ENCODE data around the gene SUN3.
"Not testable (repeated sequence)": the region's sequence is repeated elsewhere in the genome, so short reads cannot be mapped to it uniquely, and the experiment has no call there.

Gene SUN3

DNA sequence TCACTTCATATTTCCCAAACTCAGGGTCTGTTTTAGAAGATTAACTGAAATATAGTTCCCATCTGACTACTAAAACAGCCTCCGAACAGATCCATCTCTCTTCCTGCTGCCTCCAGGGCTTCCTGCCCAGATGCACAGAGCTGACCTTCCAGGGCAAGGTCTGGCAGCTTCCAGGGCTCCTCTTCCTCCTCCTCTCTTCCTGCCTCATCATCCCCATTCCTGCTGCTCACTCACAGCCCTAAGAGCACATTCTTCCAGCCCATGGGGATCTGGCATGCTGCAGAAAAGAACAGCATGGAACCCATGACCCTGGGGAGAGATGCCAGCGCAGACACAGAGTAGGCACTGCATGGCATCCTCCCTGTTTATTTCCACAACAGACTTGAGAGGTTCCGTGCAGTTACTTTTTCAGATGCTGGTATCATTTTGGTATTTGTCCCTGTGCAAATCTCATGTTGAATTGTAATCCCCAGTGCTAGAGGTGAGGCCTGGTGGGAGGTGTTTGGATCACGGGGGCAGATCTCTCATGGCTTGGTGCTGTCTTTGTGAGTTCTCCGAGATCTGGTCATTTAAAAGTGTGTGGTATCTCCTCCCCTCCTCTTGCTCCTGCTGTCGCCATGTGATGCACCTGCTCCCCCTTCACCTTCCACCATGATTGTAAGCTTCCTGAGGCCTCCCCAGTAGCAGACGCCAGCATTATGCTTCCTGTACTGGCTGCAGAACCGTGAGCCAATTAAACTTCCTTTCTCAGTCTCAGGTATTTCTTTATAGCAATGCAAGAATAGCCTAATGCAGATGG, 85.0 kb downstream of the SUN3 start:
- no peaks in the 10 kb centered on the region for H3K9me2 ChIP-seq (ENCODE audit: low read depth, low read length)
- H3K9ac ChIP-seq (ENCODE audit: low read length), result no peak overlapping the region
- no peaks in the 10 kb centered on the region for H3K4me1 ChIP-seq (ENCODE audit: insufficient read depth, low read length, severe bottlenecking)
- no peak overlapping the region for H3K27ac ChIP-seq (ENCODE audit: low read depth, low read length, poor library complexity, severe bottlenecking)
- no peaks in the 10 kb centered on the region for H3F3A ChIP-seq (ENCODE audit: insufficient read depth, low read length)
- H3K4me3 ChIP-seq (ENCODE audit: low read depth, low read length, poor library complexity, severe bottlenecking), result no peak overlapping the region
- H2AFZ ChIP-seq (ENCODE audit: low read length), result no peak overlapping the region
- TF ChIP-seq EZH2 (IDR thresholded peaks at IDR 0.05; ENCODE audit: borderline replicate concordance, low read length), result no peak
- TF ChIP-seq, protein P1, sequence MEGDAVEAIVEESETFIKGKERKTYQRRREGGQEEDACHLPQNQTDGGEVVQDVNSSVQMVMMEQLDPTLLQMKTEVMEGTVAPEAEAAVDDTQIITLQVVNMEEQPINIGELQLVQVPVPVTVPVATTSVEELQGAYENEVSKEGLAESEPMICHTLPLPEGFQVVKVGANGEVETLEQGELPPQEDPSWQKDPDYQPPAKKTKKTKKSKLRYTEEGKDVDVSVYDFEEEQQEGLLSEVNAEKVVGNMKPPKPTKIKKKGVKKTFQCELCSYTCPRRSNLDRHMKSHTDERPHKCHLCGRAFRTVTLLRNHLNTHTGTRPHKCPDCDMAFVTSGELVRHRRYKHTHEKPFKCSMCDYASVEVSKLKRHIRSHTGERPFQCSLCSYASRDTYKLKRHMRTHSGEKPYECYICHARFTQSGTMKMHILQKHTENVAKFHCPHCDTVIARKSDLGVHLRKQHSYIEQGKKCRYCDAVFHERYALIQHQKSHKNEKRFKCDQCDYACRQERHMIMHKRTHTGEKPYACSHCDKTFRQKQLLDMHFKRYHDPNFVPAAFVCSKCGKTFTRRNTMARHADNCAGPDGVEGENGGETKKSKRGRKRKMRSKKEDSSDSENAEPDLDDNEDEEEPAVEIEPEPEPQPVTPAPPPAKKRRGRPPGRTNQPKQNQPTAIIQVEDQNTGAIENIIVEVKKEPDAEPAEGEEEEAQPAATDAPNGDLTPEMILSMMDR (IDR thresholded peaks at IDR 0.05; ENCODE audit: low read length), result no peak
- H3K27me3 ChIP-seq (ENCODE audit: insufficient read depth, low read length), result no peaks in the 10 kb centered on the region
- H4K20me1 ChIP-seq (ENCODE audit: insufficient read depth, low read length), result no peaks in the 10 kb centered on the region
- no peaks in the 10 kb centered on the region for H3K79me2 ChIP-seq (ENCODE audit: insufficient read depth, low read length)
- H3K4me2 ChIP-seq (ENCODE audit: low read length), result no peak overlapping the region
- H3K9me3 ChIP-seq (ENCODE audit: low read length), result no peaks in the 10 kb centered on the region
- no peaks in the 10 kb centered on the region for H3K36me3 ChIP-seq (ENCODE audit: insufficient read depth, low read length)

GRCh38 chr7:47942651-47943050, 86.3 kb downstream of the SUN3 start:
- not testable (repeated sequence) for H3K4me3 ChIP-seq (ENCODE audit: low read depth, low read length, poor library complexity, severe bottlenecking); H3K9me3 ChIP-seq (ENCODE audit: low read length); H3K27ac ChIP-seq (ENCODE audit: low read depth, low read length, poor library complexity, severe bottlenecking); H3K36me3 ChIP-seq (ENCODE audit: insufficient read depth, low read length); H3K79me2 ChIP-seq (ENCODE audit: insufficient read depth, low read length); H3K9ac ChIP-seq (ENCODE audit: low read length); H2AFZ ChIP-seq (ENCODE audit: low read length); H3K9me2 ChIP-seq (ENCODE audit: low read depth, low read length); H3F3A ChIP-seq (ENCODE audit: insufficient read depth, low read length); H4K20me1 ChIP-seq (ENCODE audit: insufficient read depth, low read length); H3K4me2 ChIP-seq (ENCODE audit: low read length); H3K27me3 ChIP-seq (ENCODE audit: insufficient read depth, low read length)
- peaks cover 11% of the 10 kb centered on the region for H3K4me1 ChIP-seq (ENCODE audit: insufficient read depth, low read length, severe bottlenecking)

DNA sequence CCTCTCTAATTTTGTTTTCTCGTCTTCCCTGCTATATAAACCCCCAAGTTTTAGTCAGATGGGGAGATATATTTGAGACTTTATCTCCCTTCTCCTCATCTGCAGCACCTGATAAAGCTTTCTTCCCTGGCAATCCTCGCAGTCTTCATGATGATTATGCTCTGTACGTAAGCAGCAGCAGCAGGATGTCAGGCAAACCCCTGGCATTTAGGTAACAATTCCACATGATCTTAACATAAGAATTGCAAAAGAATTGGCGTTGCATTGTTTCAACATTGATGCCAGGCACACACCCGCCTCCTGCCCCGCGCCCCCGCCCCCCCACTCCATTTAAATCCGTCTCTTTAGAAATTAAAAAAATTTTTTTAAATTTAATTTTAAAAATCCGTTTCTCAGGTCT, 86.8 kb downstream of the SUN3 start:
- no peak overlapping the region for H3K27ac ChIP-seq (ENCODE audit: low read depth, low read length, poor library complexity, severe bottlenecking)
- H2AFZ ChIP-seq (ENCODE audit: low read length), result no peak overlapping the region
- no peaks in the 10 kb centered on the region for H3K79me2 ChIP-seq (ENCODE audit: insufficient read depth, low read length)
- no peaks in the 10 kb centered on the region for H3F3A ChIP-seq (ENCODE audit: insufficient read depth, low read length)
- no peaks in the 10 kb centered on the region for H3K9me3 ChIP-seq (ENCODE audit: low read length)
- H3K4me2 ChIP-seq (ENCODE audit: low read length), result no peak overlapping the region
- H3K9me2 ChIP-seq (ENCODE audit: low read depth, low read length), result no peaks in the 10 kb centered on the region
- no peaks in the 10 kb centered on the region for H3K27me3 ChIP-seq (ENCODE audit: insufficient read depth, low read length)
- no peak overlapping the region for H3K4me3 ChIP-seq (ENCODE audit: low read depth, low read length, poor library complexity, severe bottlenecking)
- no peak for TF ChIP-seq EZH2 (IDR thresholded peaks at IDR 0.05; ENCODE audit: borderline replicate concordance, low read length)
- TF ChIP-seq, protein P1 (IDR thresholded peaks at IDR 0.05; ENCODE audit: low read length), result no peak
- no peaks in the 10 kb centered on the region for H3K36me3 ChIP-seq (ENCODE audit: insufficient read depth, low read length)
- no peaks in the 10 kb centered on the region for H4K20me1 ChIP-seq (ENCODE audit: insufficient read depth, low read length)
- no peak overlapping the region for H3K9ac ChIP-seq (ENCODE audit: low read length)
- peaks cover 16% of the 10 kb centered on the region for H3K4me1 ChIP-seq (ENCODE audit: insufficient read depth, low read length, severe bottlenecking)

Data from OCI-LY1 (cell line).